ENCODE measurements around the gene ARID1B.

The ARID1B gene

DNA sequence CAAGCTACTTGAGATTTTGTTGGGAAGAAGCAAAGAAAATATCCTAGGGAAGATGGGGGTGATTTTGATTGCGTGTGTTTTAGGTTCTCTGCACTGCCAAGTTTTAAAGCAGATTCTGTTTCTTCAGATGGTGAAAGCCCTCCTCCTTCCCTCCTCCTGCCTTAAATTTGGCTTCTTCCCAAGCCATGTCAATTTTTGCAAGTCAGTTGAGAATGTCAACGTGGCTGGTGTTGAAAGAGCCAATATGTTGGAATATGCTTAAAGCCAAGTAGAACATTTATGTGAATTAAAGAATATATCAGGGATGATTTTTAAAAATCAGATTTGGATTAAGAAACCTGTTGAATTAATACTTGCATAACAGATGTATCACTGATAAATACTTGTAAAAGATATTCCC lies 270.8 kb downstream of the ARID1B start:
- H3K4me3 ChIP-seq (ENCODE audit: control insufficient read depth, low read depth, low read length): no peak overlapping the region
- no peak for DNase-seq (ENCODE audit: low read depth)
- TF ChIP-seq, protein P1, sequence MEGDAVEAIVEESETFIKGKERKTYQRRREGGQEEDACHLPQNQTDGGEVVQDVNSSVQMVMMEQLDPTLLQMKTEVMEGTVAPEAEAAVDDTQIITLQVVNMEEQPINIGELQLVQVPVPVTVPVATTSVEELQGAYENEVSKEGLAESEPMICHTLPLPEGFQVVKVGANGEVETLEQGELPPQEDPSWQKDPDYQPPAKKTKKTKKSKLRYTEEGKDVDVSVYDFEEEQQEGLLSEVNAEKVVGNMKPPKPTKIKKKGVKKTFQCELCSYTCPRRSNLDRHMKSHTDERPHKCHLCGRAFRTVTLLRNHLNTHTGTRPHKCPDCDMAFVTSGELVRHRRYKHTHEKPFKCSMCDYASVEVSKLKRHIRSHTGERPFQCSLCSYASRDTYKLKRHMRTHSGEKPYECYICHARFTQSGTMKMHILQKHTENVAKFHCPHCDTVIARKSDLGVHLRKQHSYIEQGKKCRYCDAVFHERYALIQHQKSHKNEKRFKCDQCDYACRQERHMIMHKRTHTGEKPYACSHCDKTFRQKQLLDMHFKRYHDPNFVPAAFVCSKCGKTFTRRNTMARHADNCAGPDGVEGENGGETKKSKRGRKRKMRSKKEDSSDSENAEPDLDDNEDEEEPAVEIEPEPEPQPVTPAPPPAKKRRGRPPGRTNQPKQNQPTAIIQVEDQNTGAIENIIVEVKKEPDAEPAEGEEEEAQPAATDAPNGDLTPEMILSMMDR (IDR thresholded peaks at IDR 0.05; ENCODE audit: control insufficient read depth, insufficient read depth, low read depth, low read length, missing control alignments): no peak

DNA sequence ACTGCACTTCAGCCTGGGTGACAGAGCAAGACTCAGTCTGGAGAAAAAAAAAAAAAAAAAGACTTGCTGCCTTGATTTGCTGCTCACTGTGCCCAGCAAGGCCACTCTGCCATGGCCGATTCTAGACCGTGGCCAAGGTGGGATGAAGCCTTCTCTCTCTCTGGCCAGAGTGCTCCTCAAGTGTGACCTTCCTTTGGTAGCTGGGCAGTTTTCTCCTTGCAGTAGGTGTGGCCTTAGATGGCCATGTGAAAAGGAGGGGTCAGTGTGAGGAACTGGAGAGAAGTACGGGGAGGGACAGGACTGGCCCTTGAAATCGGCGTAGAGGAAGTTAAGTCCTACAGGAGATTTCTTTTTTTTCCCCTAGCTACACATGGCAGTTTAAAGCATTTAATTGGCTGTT lies 272.0 kb downstream of the ARID1B start:
- DNase-seq (ENCODE audit: low read depth): no peak
- TF ChIP-seq, protein P1 (IDR thresholded peaks at IDR 0.05; ENCODE audit: control insufficient read depth, insufficient read depth, low read depth, low read length, missing control alignments): no peak
- H3K4me3 ChIP-seq (ENCODE audit: control insufficient read depth, low read depth, low read length): no peak overlapping the region

DNA sequence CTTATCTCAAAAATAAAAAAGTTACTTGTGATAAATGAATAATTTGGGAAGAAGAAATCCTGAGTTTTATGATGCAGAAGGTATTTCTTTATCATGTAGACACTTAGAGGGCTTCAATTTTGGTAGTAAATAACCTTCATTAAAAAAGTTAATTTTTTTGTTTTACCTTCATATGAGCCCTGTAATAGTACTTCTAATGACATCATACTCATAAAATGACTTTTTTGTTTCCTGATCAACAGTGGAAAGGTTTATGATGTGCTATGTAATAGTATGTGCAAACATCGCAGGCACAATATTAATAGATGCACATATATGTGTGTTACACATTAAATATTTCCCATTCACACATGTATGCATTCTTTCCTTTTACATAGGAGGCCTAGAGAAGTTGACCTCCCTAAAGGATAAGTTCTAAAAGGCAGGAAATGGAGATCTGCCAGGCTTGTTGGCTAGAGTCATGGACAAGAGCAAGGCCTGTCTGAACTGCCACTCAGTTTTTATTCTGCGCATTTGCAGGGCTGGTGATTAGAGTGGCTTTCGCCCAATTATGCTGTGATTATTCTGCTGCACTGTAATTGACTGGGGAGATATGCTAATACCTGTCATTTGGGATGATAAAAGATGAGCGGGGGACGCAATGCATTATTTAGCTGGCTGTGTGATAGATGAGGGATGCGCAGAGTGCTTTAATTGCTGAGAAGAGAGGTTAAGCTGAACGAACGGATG lies 273.5 kb downstream of the ARID1B start:
- H3K4me3 ChIP-seq (ENCODE audit: control insufficient read depth, low read depth, low read length): no peak overlapping the region
- no peak for DNase-seq (ENCODE audit: low read depth)
- TF ChIP-seq, protein P1 (IDR thresholded peaks at IDR 0.05; ENCODE audit: control insufficient read depth, insufficient read depth, low read depth, low read length, missing control alignments): no peak

DNA sequence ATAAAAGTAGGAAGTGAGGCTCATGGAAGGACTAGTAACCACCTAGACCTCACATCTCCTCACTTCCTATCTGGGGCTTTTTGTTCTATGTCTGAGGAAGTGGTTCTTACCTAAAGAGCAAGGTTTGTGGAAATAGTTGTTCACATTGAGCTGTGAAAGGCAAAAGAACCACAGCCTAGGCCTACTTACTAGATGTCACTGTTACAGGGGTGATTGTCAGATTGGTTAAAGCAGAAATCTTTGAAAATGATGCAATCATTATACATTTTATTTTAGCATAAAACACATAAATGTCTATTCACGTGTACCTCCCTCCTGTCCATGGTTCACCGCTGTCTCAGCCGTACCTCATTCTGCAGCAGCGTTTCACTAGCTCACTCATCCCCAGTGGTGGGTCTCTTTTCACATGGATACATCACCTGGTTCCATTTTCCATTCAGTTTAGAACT lies 277.4 kb downstream of the ARID1B start:
- no peak for DNase-seq (ENCODE audit: low read depth)
- TF ChIP-seq, protein P1 (IDR thresholded peaks at IDR 0.05; ENCODE audit: control insufficient read depth, insufficient read depth, low read depth, low read length, missing control alignments): no peak
- no peak overlapping the region for H3K4me3 ChIP-seq (ENCODE audit: control insufficient read depth, low read depth, low read length)

DNA sequence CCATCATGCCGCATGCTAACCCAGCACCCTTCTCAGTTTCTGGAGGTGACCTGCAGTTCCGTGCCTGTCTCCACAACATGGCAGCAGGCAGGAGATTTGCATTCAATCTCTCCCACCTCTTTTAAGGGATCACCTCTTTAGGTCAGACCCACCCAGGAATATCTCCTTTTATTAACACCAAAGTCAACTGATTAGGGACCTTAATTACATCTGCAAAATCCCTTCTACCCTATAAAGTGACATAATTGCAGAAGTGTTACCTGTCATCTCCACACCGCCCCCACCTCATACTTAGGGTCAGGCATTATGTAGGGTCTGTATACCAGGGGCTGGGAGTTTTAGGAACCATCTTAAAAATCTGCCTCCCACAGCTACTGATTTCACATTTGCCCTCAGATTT lies 278.7 kb downstream of the ARID1B start:
- DNase-seq (ENCODE audit: low read depth): no peak
- TF ChIP-seq, protein P1 (IDR thresholded peaks at IDR 0.05; ENCODE audit: control insufficient read depth, insufficient read depth, low read depth, low read length, missing control alignments): no peak
- H3K4me3 ChIP-seq (ENCODE audit: control insufficient read depth, low read depth, low read length): no peak overlapping the region

DNA sequence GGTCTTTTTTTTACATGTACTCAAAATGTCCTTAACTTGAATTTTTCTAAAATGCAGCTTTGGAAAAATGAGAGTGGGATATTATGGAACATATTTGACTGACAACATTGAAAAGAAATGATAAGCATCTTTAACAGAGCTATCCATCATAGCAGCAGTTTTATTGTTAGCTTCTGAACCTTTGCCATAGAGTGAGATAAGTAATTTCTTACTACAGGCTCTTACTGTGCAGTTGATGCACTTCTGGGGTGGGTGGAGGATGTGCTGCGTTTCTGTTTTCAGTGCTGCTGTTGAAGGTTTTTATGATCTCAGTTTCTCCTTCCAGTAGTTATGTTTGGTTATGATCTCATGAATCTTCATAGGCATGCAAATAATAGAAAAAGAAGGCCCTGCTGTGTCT lies 279.1 kb downstream of the ARID1B start:
- H3K4me3 ChIP-seq (ENCODE audit: control insufficient read depth, low read depth, low read length): no peak overlapping the region
- TF ChIP-seq, protein P1 (IDR thresholded peaks at IDR 0.05; ENCODE audit: control insufficient read depth, insufficient read depth, low read depth, low read length, missing control alignments): no peak
- DNase-seq (ENCODE audit: low read depth): no peak
